ENCODE measurements around the gene CRYBG2.
"Not testable (repeated sequence)": the region's sequence is repeated elsewhere in the genome, so short reads cannot be mapped to it uniquely, and the experiment has no call there.

DNA sequence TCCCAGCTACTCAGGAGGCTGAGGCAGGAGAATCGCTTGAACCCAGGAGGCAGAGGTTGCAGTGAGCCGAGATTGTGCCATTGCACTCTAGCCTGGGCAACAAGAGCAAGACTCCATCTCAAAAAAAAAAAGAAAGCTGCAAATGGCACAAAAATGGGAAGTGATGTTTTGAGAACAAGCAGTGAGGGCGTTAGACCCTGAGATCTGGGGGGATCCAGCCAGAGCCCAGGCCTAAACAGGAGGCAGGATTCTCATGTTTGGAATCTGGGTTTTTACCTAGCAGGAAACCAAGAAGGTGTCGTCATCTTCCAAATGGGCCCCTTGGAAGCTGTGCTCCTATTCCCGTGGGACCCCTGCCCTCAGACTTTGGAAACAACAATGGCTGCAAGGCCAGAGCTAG is 61.2 kb downstream of the CRYBG2 start:
- not testable (repeated sequence) for TF ChIP-seq POLR2AphosphoS5, TCF7L2 (IDR thresholded peaks at IDR 0.05; ENCODE audit: low read depth, low read length)
- TF ChIP-seq, protein P1, sequence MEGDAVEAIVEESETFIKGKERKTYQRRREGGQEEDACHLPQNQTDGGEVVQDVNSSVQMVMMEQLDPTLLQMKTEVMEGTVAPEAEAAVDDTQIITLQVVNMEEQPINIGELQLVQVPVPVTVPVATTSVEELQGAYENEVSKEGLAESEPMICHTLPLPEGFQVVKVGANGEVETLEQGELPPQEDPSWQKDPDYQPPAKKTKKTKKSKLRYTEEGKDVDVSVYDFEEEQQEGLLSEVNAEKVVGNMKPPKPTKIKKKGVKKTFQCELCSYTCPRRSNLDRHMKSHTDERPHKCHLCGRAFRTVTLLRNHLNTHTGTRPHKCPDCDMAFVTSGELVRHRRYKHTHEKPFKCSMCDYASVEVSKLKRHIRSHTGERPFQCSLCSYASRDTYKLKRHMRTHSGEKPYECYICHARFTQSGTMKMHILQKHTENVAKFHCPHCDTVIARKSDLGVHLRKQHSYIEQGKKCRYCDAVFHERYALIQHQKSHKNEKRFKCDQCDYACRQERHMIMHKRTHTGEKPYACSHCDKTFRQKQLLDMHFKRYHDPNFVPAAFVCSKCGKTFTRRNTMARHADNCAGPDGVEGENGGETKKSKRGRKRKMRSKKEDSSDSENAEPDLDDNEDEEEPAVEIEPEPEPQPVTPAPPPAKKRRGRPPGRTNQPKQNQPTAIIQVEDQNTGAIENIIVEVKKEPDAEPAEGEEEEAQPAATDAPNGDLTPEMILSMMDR (IDR thresholded peaks at IDR 0.05), result not testable (repeated sequence)

All from Panc1 (cell line).